ENCODE data around the gene LRRC2. TPM values are rescaled to one million over a fixed set of nuclear protein-coding genes. Genes with fewer than 3 reads are reported as not detected.

Gene LRRC2
- total and polyA plus RNA-seq, 2 donors (not counting 3 experiments of a cell fraction or from before 2014, with no cell fraction given), result 0.14 to 0.73 TPM

DNA sequence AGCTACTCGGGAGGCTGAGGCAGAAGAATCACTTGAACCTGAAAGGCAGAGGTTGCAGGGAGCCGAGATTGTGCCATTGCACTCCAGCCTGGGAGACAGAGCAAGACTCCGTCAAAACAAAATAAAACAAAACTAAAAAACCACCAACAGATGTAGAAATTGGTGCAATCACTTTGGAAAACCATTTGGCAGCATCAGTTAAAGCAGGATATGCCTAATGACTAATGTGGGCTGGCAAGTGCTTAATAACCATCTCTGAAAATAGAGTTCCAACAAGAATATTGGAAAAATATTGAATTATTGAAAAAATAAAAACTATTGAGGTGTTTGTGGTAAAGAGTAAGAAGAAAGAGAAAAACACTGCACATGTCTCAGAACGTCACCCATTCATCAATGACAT lies 84.5 kb downstream of the LRRC2 start:
- H3K36me3 ChIP-seq (ENCODE audit: control insufficient read depth in 2 of 2, extremely low read depth in 1 of 2, insufficient read depth in 2 of 2, low read length in 2 of 2), result no peaks in the 10 kb centered on the region
- H3K9me1 ChIP-seq (replicated peaks; ENCODE audit: control insufficient read depth, extremely low read depth, insufficient read depth, low read length), result no peaks in the 10 kb centered on the region
- dilution Hi-C loops (cut with MboI; ENCODE audit: extremely low pct_ligation_motif_present, low sequenced_read_pairs) (no loop called here), intact Hi-C loops (cut with micrococcal nuclease) (loop anchor here (10.0 kb wide), 1 partner anchor 413 kb away; no protein-coding TSS in a partner anchor)
- FAIRE-seq (no peak), DNase-seq (ENCODE audit: low read depth, low spot score) (no peak)
- H3K4me1 ChIP-seq (ENCODE audit: control insufficient read depth, extremely low read depth, insufficient read depth, low read length), result no peaks in the 10 kb centered on the region
- CTCF ChIA-PET, result interaction anchor here (1.7 kb wide), 1 partner anchor 31 kb away, joined by 6 read pairs; no protein-coding TSS in a partner anchor
- no peaks in the 10 kb centered on the region for H3K9me3 ChIP-seq (replicated peaks; ENCODE audit: control insufficient read depth, insufficient read depth, low read length)
- no peak overlapping the region for H3K4me3 ChIP-seq (replicated peaks in 1 of 3; ENCODE audit: insufficient read depth in 1 of 3, low read depth in 1 of 3, low read length in 3 of 3)
- H3K9ac ChIP-seq (replicated peaks; ENCODE audit: extremely low read depth, insufficient read depth, low read length), result no peak overlapping the region
- H3K79me2 ChIP-seq (ENCODE audit: control insufficient read depth, insufficient read depth, low read length), result no peaks in the 10 kb centered on the region
- no peak overlapping the region for H3K27ac ChIP-seq (ENCODE audit: insufficient read depth, low read depth, low read length)
- no peak for TF ChIP-seq MYC (IDR thresholded peaks at IDR 0.05; ENCODE audit: low read depth, low read length)
- no peak for TF ChIP-seq POLR2A (IDR thresholded peaks at IDR 0.05; ENCODE audit: low read depth, low read length)
- no peak for TF ChIP-seq POLR2AphosphoS5 (IDR thresholded peaks at IDR 0.05; ENCODE audit: insufficient read depth, low read depth, low read length)
- TF ChIP-seq GATA2 (IDR thresholded peaks at IDR 0.05; ENCODE audit: insufficient read depth, insufficient read length, low read depth, low read length), result no peak
- TF ChIP-seq, protein P1, sequence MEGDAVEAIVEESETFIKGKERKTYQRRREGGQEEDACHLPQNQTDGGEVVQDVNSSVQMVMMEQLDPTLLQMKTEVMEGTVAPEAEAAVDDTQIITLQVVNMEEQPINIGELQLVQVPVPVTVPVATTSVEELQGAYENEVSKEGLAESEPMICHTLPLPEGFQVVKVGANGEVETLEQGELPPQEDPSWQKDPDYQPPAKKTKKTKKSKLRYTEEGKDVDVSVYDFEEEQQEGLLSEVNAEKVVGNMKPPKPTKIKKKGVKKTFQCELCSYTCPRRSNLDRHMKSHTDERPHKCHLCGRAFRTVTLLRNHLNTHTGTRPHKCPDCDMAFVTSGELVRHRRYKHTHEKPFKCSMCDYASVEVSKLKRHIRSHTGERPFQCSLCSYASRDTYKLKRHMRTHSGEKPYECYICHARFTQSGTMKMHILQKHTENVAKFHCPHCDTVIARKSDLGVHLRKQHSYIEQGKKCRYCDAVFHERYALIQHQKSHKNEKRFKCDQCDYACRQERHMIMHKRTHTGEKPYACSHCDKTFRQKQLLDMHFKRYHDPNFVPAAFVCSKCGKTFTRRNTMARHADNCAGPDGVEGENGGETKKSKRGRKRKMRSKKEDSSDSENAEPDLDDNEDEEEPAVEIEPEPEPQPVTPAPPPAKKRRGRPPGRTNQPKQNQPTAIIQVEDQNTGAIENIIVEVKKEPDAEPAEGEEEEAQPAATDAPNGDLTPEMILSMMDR (IDR thresholded peaks at IDR 0.05; ENCODE audit: extremely low read depth in 1 of 2, insufficient read depth in 1 of 2, low read depth in 1 of 2, low read length in 2 of 2), result no peak
- TF ChIP-seq JUN (IDR thresholded peaks at IDR 0.05; ENCODE audit: borderline replicate concordance, insufficient read depth, insufficient read length, low read depth), result no peak
- no peak for TF ChIP-seq FOS (IDR thresholded peaks at IDR 0.05; ENCODE audit: borderline replicate concordance, insufficient read depth, low read length)
- no peak for TF ChIP-seq EZH2 (IDR thresholded peaks at IDR 0.05; ENCODE audit: borderline replicate concordance, low read depth, low read length, severe bottlenecking)
- TF ChIP-seq, protein P2, sequence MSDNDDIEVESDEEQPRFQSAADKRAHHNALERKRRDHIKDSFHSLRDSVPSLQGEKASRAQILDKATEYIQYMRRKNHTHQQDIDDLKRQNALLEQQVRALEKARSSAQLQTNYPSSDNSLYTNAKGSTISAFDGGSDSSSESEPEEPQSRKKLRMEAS (IDR thresholded peaks at IDR 0.05; ENCODE audit: insufficient read depth, insufficient read length), result no peak
- BruUV-seq (replicated peaks), result no TSS peak
- POLR2A ChIA-PET, result no interaction called here
- H3K4me2 ChIP-seq (ENCODE audit: insufficient read depth, low read length), result no peak overlapping the region
- peaks cover 0 to 2% of the 10 kb centered on the region in 2 experiments for H3K27me3 ChIP-seq (ENCODE audit: control insufficient read depth in 2 of 2, insufficient read depth in 2 of 2, low read length in 2 of 2)
- no peak overlapping the region for H2AFZ ChIP-seq (ENCODE audit: low read depth, low read length)
- no peaks in the 10 kb centered on the region for H4K20me1 ChIP-seq (replicated peaks; ENCODE audit: control insufficient read depth, extremely low read depth, insufficient read depth, low read length)
